Peyer's patch (tissue), 4 donors: ENCODE measurements around the gene CYBB.

Experiments used
- CTCF ChIP-seq, 6 experiments: fragments of 450-650 bp in 4 of 6; fragments of 200-600 bp in 2 of 6; sonication (generic) in 1 of 6; IDR thresholded peaks; one replicate each; pipeline ENCODE4 v1.5.1; 2017 to 2019; ENCODE audit warnings: antibody characterized with exemption in 6 of 6, mild to moderate bottlenecking in 3 of 6, moderate library complexity in 1 of 6
- POLR2A ChIP-seq, 2 donors: fragments of 450-650 bp; IDR thresholded peaks; one replicate each; pipeline ENCODE4 v1.5.1; 2017; ENCODE audit warnings: antibody characterized with exemption in 2 of 2, mild to moderate bottlenecking in 2 of 2, moderate library complexity in 2 of 2

DNA sequence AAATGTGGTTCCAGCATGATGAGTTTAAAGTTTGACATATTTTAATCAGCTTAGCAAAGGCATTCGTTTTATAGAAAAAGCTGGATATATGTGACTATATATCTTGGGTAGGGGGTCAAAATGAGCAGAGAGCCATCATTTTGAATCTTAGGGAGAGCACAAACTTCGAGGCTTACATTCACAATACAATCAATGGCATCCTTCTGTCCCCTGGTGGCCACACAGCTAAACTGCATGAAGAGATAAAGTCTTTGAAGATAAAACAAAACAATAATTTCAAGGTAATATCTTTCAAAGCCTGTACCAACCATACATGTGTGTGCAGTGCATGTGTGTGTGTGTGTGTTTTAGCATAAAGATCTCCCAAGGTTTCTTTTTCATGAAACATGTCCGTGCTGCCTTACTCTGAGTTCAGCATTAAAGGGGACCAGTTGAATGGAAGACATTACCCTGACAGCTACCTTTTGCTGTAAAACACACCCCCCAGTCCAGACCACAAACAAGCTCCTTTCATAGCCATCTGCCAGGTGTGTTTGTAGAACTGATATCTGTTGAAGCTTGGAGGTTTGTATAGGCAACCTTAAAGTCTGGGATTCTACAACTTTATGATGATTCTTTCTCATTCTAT, 45.5 kb downstream of the CYBB start:
- TF ChIP-seq POLR2A (IDR thresholded peaks at IDR 0.05), result no peak
- TF ChIP-seq CTCF (IDR thresholded peaks at IDR 0.05), result peak; percentile 78 to 97 (median 92)
